ENCODE results near the gene PRPH2.

DNA sequence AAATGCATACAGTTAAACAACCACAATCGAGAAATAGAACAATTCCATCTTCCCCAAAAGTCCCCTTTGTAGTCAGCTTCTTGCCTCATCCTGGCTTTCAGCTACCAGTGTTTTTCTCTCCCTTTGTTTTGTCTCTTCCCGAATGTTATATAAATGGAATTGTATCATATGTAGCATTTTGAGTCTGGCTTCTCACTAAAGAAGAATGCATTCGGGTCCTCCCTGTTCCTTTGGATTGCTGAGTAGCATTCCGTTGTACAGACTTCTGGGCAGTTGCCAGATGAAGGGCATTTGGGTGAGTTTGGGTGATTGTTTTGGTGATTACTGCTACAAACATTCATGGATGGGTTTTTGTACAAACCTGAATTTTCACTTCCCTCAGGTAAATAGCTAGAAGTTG lies 27.8 kb downstream of the PRPH2 start:
- TF ChIP-seq, protein P1, sequence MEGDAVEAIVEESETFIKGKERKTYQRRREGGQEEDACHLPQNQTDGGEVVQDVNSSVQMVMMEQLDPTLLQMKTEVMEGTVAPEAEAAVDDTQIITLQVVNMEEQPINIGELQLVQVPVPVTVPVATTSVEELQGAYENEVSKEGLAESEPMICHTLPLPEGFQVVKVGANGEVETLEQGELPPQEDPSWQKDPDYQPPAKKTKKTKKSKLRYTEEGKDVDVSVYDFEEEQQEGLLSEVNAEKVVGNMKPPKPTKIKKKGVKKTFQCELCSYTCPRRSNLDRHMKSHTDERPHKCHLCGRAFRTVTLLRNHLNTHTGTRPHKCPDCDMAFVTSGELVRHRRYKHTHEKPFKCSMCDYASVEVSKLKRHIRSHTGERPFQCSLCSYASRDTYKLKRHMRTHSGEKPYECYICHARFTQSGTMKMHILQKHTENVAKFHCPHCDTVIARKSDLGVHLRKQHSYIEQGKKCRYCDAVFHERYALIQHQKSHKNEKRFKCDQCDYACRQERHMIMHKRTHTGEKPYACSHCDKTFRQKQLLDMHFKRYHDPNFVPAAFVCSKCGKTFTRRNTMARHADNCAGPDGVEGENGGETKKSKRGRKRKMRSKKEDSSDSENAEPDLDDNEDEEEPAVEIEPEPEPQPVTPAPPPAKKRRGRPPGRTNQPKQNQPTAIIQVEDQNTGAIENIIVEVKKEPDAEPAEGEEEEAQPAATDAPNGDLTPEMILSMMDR (IDR thresholded peaks at IDR 0.05; ENCODE audit: insufficient read depth, low read length, poor library complexity, severe bottlenecking): no peak
- TF ChIP-seq EZH2phosphoT487 (conservative IDR thresholded peaks at IDR 0.05; ENCODE audit: low read length): no peak

Measured in SU-DHL-6 (cell line).